Measurements from ENCODE around the gene FBXO34.

DNA sequence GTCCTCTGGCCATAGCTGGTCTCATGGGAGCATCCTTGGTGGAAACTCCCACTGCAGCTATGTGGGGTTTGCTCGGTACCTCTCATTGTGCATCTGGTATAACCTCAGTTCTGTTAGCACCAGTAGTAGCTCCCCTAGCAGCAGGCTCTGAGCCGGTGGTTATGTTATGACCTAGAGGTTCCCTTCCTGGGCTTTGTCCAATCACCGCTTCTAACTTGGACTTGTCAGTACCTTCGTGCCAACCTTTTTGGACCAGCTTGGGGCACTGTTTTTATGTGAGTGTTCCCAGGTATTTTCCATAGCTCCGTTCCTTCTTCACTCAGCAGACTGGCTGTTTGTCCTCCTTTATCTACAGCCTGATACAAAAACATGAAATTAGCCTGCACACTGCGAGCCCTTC, 84.7 kb downstream of the FBXO34 start:
- TF ChIP-seq, protein P1, sequence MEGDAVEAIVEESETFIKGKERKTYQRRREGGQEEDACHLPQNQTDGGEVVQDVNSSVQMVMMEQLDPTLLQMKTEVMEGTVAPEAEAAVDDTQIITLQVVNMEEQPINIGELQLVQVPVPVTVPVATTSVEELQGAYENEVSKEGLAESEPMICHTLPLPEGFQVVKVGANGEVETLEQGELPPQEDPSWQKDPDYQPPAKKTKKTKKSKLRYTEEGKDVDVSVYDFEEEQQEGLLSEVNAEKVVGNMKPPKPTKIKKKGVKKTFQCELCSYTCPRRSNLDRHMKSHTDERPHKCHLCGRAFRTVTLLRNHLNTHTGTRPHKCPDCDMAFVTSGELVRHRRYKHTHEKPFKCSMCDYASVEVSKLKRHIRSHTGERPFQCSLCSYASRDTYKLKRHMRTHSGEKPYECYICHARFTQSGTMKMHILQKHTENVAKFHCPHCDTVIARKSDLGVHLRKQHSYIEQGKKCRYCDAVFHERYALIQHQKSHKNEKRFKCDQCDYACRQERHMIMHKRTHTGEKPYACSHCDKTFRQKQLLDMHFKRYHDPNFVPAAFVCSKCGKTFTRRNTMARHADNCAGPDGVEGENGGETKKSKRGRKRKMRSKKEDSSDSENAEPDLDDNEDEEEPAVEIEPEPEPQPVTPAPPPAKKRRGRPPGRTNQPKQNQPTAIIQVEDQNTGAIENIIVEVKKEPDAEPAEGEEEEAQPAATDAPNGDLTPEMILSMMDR (IDR thresholded peaks at IDR 0.05; ENCODE audit: insufficient read depth, low read length, poor library complexity, severe bottlenecking) = no peak
- TF ChIP-seq EZH2phosphoT487 (conservative IDR thresholded peaks at IDR 0.05; ENCODE audit: low read length) = no peak
